GM19193 (cell line): Measurements from ENCODE around the gene ZNF174.

Experiments
- POLR2A ChIP-seq: IDR thresholded peaks from 4 replicates; pipeline ENCODE4 v1.6.1; 2011; ENCODE audit not compliant: insufficient read depth, insufficient read length; ENCODE audit errors: extremely low read depth

The ZNF174 gene

GRCh38 chr16:3400779-3401688, at the start of gene ZNF174, which contains the start of gene ZSCAN32:
Gene ZNF174 (plus strand): TSS chr16:3401215. CDS start chr16:3402005, 790 bp downstream.
Gene ZSCAN32 (minus strand): TSS chr16:3401004. CDS start chr16:3397557, 3,447 bp downstream.
- peak; percentile 88 for TF ChIP-seq POLR2A

GRCh38 chr16:3355589-3355988, 45.4 kb upstream of the ZNF174 start, which contains the start of gene OR2C1:
Gene OR2C1 (plus strand): TSS chr16:3355889. CDS start chr16:3355941, 52 bp downstream.
- TF ChIP-seq POLR2A = no peak

GRCh38 chr16:3356118-3356517, 44.9 kb upstream of the ZNF174 start:
- TF ChIP-seq POLR2A = no peak

GRCh38 chr16:3358871-3359270, 42.1 kb upstream of the ZNF174 start:
- TF ChIP-seq POLR2A = no peak

GRCh38 chr16:3362931-3363330, 38.1 kb upstream of the ZNF174 start:
- TF ChIP-seq POLR2A = no peak

GRCh38 chr16:3363793-3364192, 37.2 kb upstream of the ZNF174 start:
- no peak for TF ChIP-seq POLR2A

DNA sequence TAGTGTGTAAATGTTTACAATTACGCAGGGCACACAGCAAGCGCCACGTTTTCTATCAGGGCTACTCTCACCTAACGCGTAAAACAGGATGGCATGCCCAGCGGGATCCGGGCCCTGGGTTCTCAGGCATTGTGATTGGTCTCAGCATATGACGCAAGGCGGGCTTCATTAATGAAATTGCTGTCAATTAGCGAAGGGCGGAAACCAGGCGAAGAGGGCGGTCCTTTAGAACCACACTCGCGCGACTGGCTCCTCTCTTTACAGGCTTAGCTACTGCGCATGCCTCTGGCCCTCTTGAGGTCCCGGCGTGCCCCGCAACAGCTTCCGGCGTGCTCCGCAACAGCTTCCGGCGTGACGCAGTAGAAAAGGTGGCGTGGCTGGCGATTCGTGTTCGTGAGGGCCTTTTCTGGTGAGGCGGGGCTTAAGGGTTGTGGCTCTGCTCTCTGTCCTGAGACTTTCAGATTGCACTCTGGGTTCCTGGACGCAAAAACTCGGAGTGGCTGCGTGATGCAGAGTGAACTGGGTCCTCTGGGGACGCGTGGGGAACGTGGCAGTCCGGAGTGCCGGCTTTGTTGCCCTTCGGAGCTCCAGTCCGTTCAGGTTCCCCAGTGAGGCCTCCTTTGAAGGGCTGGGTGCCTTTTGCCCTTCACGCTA, 36.1 kb upstream of the ZNF174 start:
- TF ChIP-seq POLR2A = peak; percentile 28

- TF ChIP-seq POLR2A = no peak
Measured at GRCh38 chr16:3369073-3369472, 31.9 kb upstream of the ZNF174 start.

DNA sequence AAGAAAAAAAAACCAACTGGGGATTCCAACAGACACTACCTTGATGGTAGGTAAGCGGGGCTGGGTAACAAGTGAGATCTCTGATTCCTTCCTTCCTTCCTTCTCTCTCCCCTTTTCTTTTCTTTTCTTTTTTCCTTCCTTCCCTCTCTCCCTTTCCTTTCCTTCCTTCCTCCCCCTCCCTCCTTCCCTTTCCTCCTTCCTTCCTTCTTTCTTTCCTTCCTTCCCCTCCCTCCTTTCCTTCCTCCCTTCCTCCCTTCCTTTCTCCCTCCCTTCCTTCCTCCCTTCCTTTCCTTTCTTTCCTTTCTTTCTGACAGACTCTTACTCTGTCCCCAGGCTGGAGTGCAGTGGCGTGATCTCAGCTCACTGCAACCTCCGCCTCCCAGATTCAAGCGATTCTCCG, 25.3 kb upstream of the ZNF174 start:
- TF ChIP-seq POLR2A = no peak

DNA sequence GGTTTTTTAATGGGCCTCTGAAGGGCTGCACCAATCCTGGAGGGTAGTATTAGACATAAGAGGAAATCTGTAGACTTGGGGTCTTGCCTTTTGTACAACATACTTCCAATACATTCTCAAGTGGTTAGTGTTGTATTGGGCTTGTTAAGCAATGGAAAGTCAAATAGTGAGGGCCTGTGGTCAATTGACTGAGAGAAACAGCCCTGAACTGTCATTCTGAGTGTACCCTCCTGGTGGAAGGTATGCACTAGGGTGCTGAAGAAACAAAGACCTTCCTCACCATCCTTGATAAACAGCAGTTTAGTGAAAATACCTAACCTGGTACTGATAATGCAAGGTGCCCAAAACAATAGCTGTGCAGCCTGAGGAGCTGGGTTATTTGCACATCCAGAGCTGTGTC, 23.1 kb upstream of the ZNF174 start:
- TF ChIP-seq POLR2A = no peak

GRCh38 chr16:3383045-3383448, 18.0 kb upstream of the ZNF174 start:
- no peak for TF ChIP-seq POLR2A

DNA sequence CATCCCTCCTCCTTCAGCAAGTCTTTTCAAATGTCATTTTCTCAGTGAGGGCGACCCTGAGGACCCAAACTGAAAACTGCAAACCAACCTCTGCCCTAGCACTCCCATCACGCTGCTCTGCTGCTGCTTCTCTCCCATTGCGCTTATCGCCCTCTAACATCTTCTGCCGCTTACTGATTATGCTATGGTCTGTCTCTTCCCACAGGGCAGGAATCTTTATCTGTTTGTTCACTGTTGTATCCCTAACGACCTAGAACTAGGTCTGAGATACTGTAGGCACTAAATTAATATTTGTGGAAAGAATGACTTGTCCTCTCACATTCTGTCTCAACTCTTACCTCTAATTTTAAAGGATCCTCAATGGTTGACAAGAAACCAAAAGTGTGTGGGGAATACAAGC, 12.7 kb upstream of the ZNF174 start:
- TF ChIP-seq POLR2A = no peak

- no peak for TF ChIP-seq POLR2A
Measured at GRCh38 chr16:3389663-3390338, 11.2 kb upstream of the ZNF174 start.

DNA sequence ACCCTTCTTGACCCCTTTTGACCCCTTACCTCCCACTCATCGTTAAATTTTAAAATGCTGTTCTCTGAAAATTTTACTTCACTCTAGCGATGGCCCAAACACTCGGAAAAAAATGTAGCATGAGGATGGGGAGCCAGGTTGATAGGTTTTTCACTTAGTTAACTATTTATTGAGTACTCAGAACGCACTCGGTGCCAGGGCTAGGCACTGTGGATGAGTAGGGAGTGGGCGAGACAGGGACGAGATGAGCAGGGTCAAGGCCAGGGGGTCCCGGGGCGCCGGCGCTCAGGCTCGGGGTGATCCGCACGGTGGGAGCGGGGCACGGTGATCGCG, 603 bp upstream of the ZNF174 start:
- no peak for TF ChIP-seq POLR2A

GRCh38 chr16:3401719-3402397, 843 bp downstream of the ZNF174 start:
- no peak for TF ChIP-seq POLR2A

DNA sequence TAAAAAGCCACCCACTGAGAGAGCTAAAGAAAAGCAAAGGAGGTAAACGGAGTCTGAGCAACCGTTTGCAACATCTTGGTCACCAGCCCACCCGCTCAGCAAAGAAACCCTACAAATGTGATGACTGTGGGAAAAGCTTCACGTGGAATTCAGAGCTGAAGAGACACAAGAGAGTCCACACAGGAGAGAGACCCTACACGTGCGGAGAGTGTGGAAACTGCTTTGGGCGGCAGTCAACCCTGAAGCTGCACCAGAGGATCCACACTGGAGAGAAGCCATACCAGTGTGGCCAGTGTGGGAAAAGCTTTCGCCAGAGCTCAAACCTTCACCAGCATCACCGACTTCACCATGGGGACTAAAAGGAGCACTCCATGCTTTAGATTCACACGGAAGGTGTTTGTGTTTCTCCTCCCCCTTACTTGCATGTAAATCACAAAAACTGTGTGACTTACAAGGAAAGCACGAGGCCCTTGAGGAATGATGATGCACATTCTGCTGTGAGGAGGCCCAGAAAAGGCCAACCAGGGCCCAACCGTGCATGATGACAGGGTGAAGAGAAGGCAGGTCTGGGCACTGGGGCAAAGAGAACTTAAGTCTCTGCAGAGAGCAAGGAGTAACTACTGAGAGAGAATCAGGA, 7.7 kb downstream of the ZNF174 start:
- TF ChIP-seq POLR2A = no peak
